PFSK-1 (cell line): ENCODE data around the gene OR9Q2.

Experiments used
- FOXP2 ChIP-seq: optimal IDR thresholded peaks from 2 replicates; pipeline ENCODE3; 2011; ENCODE audit warnings: borderline replicate concordance, control low read depth, inconsistent platforms; ENCODE audit not compliant: insufficient read depth; ENCODE audit errors: extremely low read length, extremely low read depth
- POLR2AphosphoS5 ChIP-seq: IDR thresholded peaks from 2 replicates; pipeline ENCODE4 v1.6.1; 2012; ENCODE audit warnings: low read depth, mild to moderate bottlenecking, control low read depth, low read length, moderate library complexity
- REST ChIP-seq, 2 experiments: IDR thresholded peaks; 2 replicates each; pipeline versions ENCODE4 v1.6.1 to v1.8.0; 2011 to 2012; ENCODE audit warnings: low read depth in 2 of 2, low read length in 2 of 2, control low read depth in 1 of 2, inconsistent platforms in 1 of 2, mild to moderate bottlenecking in 1 of 2, moderate library complexity in 1 of 2; ENCODE audit not compliant: insufficient read depth in 1 of 2
- SIN3A ChIP-seq: IDR thresholded peaks from 2 replicates; pipeline ENCODE4 v1.6.1; 2012; ENCODE audit warnings: mild to moderate bottlenecking, low read length, moderate library complexity, borderline replicate concordance; ENCODE audit not compliant: insufficient read depth
- TAF1 ChIP-seq: IDR thresholded peaks from 2 replicates; pipeline ENCODE4 v1.6.1; 2012; ENCODE audit warnings: low read length, control low read depth, borderline replicate concordance; ENCODE audit not compliant: insufficient read depth

The OR9Q2 gene

GRCh38 chr11:58165504-58166106 lies 23.3 kb upstream of the OR9Q2 start:
- TF ChIP-seq TAF1 (no peak), SIN3A (no peak), FOXP2 (no peak), REST (IDR thresholded peaks at IDR 0.05; ENCODE audit: insufficient read depth in 1 of 2, low read depth in 2 of 2, low read length in 2 of 2) (no peak)

- no peak for TF ChIP-seq SIN3A
Observed at GRCh38 chr11:58177409-58178054, 11.3 kb upstream of the OR9Q2 start.

GRCh38 chr11:58178444-58178843 lies 10.4 kb upstream of the OR9Q2 start:
- no peak for TF ChIP-seq FOXP2
- no peak for TF ChIP-seq POLR2AphosphoS5
- no peak for TF ChIP-seq REST (IDR thresholded peaks at IDR 0.05; ENCODE audit: insufficient read depth in 1 of 2, low read depth in 2 of 2, low read length in 2 of 2)
- no peak for TF ChIP-seq SIN3A
- no peak for TF ChIP-seq TAF1

GRCh38 chr11:58179648-58180047 lies 9.2 kb upstream of the OR9Q2 start:
- TF ChIP-seq SIN3A: no peak
- TF ChIP-seq POLR2AphosphoS5: no peak
- TF ChIP-seq FOXP2: no peak
- TF ChIP-seq TAF1: no peak
- TF ChIP-seq REST (IDR thresholded peaks at IDR 0.05; ENCODE audit: insufficient read depth in 1 of 2, low read depth in 2 of 2, low read length in 2 of 2): no peak

- no peak for TF ChIP-seq FOXP2
- no peak for TF ChIP-seq SIN3A
Observed at GRCh38 chr11:58186938-58187337, 1.9 kb upstream of the OR9Q2 start.

GRCh38 chr11:58192229-58192628 lies 3.4 kb downstream of the OR9Q2 start:
- TF ChIP-seq POLR2AphosphoS5 (no peak), TAF1 (no peak), FOXP2 (no peak), REST (IDR thresholded peaks at IDR 0.05; ENCODE audit: insufficient read depth in 1 of 2, low read depth in 2 of 2, low read length in 2 of 2) (no peak), SIN3A (no peak)
